NOMO-1 treated with DMSO at 0.1 percent for 48 hours (cell line): ENCODE measurements around the gene SLC25A29.
"Not testable (repeated sequence)": the region's sequence is repeated elsewhere in the genome, so short reads cannot be mapped to it uniquely, and the experiment has no call there.

Experiments
- DNase-seq: peaks from one replicate; lab custom pipeline; 2025; ENCODE audit not compliant: unreplicated experiment; lab: John Stamatoyannopoulos, UW

The SLC25A29 gene

GRCh38 chr14:100306101-100306997 lies at the start of gene SLC25A29:
SLC25A29 (minus strand) TSS chr14:100306444; CDS start chr14:100306232, 212 bp downstream.
- peak; percentile 82 for DNase-seq

- DNase-seq, result peak; percentile 19
Observed at GRCh38 chr14:100350986-100351385, 44.7 kb upstream of the SLC25A29 start.

- DNase-seq, result peak; percentile 80
Observed at GRCh38 chr14:100350276-100350926, 44.2 kb upstream of the SLC25A29 start.

- DNase-seq, result no peak
Observed at GRCh38 chr14:100348784-100349685, 42.8 kb upstream of the SLC25A29 start.

GRCh38 chr14:100348253-100348729 lies 42.0 kb upstream of the SLC25A29 start:
- no peak for DNase-seq

- DNase-seq, result no peak
Observed at GRCh38 chr14:100346306-100347091, 40.3 kb upstream of the SLC25A29 start.

- DNase-seq, result no peak
Observed at GRCh38 chr14:100345711-100346110, 39.5 kb upstream of the SLC25A29 start.

- not testable (repeated sequence) for DNase-seq
Observed at GRCh38 chr14:100344657-100345056, 38.4 kb upstream of the SLC25A29 start.

- DNase-seq, result not testable (repeated sequence)
Observed at GRCh38 chr14:100342826-100343225, 36.6 kb upstream of the SLC25A29 start.

- DNase-seq, result no peak
Observed at GRCh38 chr14:100342195-100342594, 36.0 kb upstream of the SLC25A29 start.

GRCh38 chr14:100341301-100342031 lies 35.2 kb upstream of the SLC25A29 start:
- peak; percentile 95 for DNase-seq

- no peak for DNase-seq
Observed at GRCh38 chr14:100340423-100340813, 34.2 kb upstream of the SLC25A29 start.

- no peak for DNase-seq
Observed at GRCh38 chr14:100339766-100340422, 33.6 kb upstream of the SLC25A29 start.

GRCh38 chr14:100336618-100337530 lies 30.6 kb upstream of the SLC25A29 start:
- no peak for DNase-seq

GRCh38 chr14:100334904-100335303 lies 28.7 kb upstream of the SLC25A29 start:
- DNase-seq, result no peak

- DNase-seq, result no peak
Observed at GRCh38 chr14:100333827-100334226, 27.6 kb upstream of the SLC25A29 start.

- DNase-seq, result no peak
Observed at GRCh38 chr14:100333311-100333710, 27.1 kb upstream of the SLC25A29 start.

GRCh38 chr14:100332797-100333196 lies 26.6 kb upstream of the SLC25A29 start:
- no peak for DNase-seq
